Astrocyte (in vitro differentiated cells and primary cell): ENCODE results near the gene KCNJ12. TPM values are rescaled to one million over a fixed set of nuclear protein-coding genes. Genes with fewer than 3 reads are reported as not detected.
"Not testable (repeated sequence)": the region's sequence is repeated elsewhere in the genome, so short reads cannot be mapped to it uniquely, and the experiment has no call there.

Source experiments
- DNase-seq: peaks from one replicate; pipeline ENCODE4 v3.0.0-alpha.2; 2010; ENCODE audit warnings: low read depth
- FAIRE-seq: peaks from 2 replicates; lab custom pipeline; 2011; peaks lifted over from hg19 to GRCh38; lab: Jason Lieb, UNC
- H2AFZ ChIP-seq: 2 replicates; pipeline ENCODE4 v1.6.0; 2012; ENCODE audit warnings: low read depth, low read length, inconsistent platforms
- H3K27ac ChIP-seq: 2 replicates; pipeline ENCODE4 v1.5.1; 2011; ENCODE audit warnings: low read depth, low read length, inconsistent platforms
- H3K27me3 ChIP-seq: 2 replicates; pipeline ENCODE4 v1.6.0; 2011; ENCODE audit warnings: low read length, inconsistent platforms; ENCODE audit not compliant: insufficient read depth
- H3K36me3 ChIP-seq: 2 replicates; pipeline ENCODE4 v1.5.1; 2011; ENCODE audit warnings: low read length, inconsistent platforms; ENCODE audit not compliant: insufficient read depth
- H3K4me1 ChIP-seq: 2 replicates; pipeline ENCODE4 v1.5.1; 2011; ENCODE audit warnings: low read length, inconsistent platforms; ENCODE audit not compliant: insufficient read depth
- H3K4me2 ChIP-seq: 2 replicates; pipeline ENCODE4 v1.6.0; 2012; ENCODE audit warnings: low read length, inconsistent platforms
- H3K4me3 ChIP-seq: 2 replicates; pipeline ENCODE4 v1.5.1; 2011; ENCODE audit warnings: low read depth, mild to moderate bottlenecking, low read length, inconsistent platforms; ENCODE audit not compliant: insufficient read depth
- H3K79me2 ChIP-seq: 2 replicates; pipeline ENCODE4 v1.6.0; 2012; ENCODE audit warnings: mild to moderate bottlenecking, low read length, inconsistent platforms; ENCODE audit not compliant: insufficient read depth
- H3K9ac ChIP-seq: 2 replicates; pipeline ENCODE4 v1.6.0; 2012; ENCODE audit warnings: mild to moderate bottlenecking, low read length, inconsistent platforms
- H3K9me3 ChIP-seq: 2 replicates; pipeline ENCODE4 v1.5.1; 2012; ENCODE audit warnings: low read depth, mild to moderate bottlenecking, low read length, inconsistent platforms; ENCODE audit not compliant: insufficient read depth
- H4K20me1 ChIP-seq: 2 replicates; pipeline ENCODE4 v1.6.0; 2012; ENCODE audit warnings: low read length, inconsistent platforms; ENCODE audit not compliant: insufficient read depth
- H3K27ac Mint-ChIP-seq: one replicate; pipeline ENCODE4 v1.8.0; 2021; ENCODE audit warnings: mild to moderate bottlenecking, mixed read lengths; ENCODE audit not compliant: unreplicated experiment
- H3K27me3 Mint-ChIP-seq: one replicate; pipeline ENCODE4 v1.8.0; 2021; ENCODE audit warnings: low read depth, mixed read lengths; ENCODE audit not compliant: unreplicated experiment
- H3K36me3 Mint-ChIP-seq: one replicate; pipeline ENCODE4 v1.8.0; 2021; ENCODE audit warnings: low read depth, mixed read lengths; ENCODE audit not compliant: unreplicated experiment
- H3K4me1 Mint-ChIP-seq: one replicate; pipeline ENCODE4 v1.8.0; 2021; ENCODE audit warnings: low read depth, mixed read lengths; ENCODE audit not compliant: unreplicated experiment
- H3K4me3 Mint-ChIP-seq: one replicate; pipeline ENCODE4 v1.8.0; 2021; ENCODE audit warnings: mild to moderate bottlenecking, moderate library complexity, mixed read lengths; ENCODE audit not compliant: unreplicated experiment
- H3K9me3 Mint-ChIP-seq: one replicate; pipeline ENCODE4 v1.8.0; 2021; ENCODE audit warnings: mild to moderate bottlenecking, mixed read lengths; ENCODE audit not compliant: unreplicated experiment
- EZH2 ChIP-seq: IDR thresholded peaks from 2 replicates; pipeline ENCODE4 v1.6.1; 2012; ENCODE audit warnings: mild to moderate bottlenecking, low read length, inconsistent platforms; ENCODE audit not compliant: insufficient read depth
- total RNA-seq: library from RNA; stranded (reverse); gene quantifications from 2 replicates; pipeline ENCODE4 v1.2.1, GENCODE V29; 2021
- TF ChIP-seq, protein P1 (sequence below): IDR thresholded peaks from 2 replicates; pipeline ENCODE4 v1.5.1; 2011; ENCODE audit warnings: low read depth, mild to moderate bottlenecking, inconsistent platforms, low read length, moderate library complexity; ENCODE audit not compliant: insufficient read depth

KCNJ12 gene
- total RNA-seq, 1 donor from 2014 or later: 1.2 TPM

DNA sequence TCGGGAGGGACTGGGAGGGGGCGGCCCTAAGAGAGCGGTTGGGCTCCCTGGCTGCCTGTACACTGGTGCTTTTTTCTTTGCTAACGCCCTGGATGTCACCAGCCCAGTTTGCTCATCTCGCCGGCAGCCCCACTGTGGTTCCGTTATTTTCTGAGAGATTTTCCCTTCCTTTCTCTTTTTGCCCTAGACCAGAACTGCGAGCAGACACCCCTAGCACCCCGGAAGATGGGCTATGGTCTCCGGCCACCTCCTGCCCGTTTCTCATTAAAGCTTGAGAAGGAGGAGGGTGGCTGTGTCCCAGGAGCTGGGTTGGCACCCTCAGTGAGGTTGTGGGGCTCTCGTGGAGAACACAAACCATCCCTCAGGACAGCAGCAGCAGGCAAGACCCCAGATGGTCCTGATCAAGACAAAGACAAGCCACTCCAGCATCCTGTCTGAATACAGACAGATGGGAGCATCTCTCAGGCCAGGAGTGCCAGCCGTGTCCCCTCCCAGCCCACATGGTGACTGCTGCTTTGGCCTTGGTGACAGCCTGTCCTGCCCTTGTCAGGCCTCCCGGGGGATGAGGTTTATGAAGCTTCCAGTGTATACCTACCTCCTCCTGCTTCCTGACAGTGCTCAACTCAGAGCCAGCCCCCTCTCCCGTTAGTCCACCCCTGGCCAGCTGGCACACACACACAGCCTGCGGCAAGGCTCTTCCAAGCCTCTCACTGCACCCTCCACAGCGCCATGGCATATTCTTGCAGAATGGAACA, 77.2 kb downstream of the KCNJ12 start:
- Mint-ChIP-seq H3K4me3 (peak overlapping the region; percentile 29), H3K27me3 (peaks cover 40% of the 10 kb centered on the region), H3K4me1 (no peaks in the 10 kb centered on the region), H3K36me3 (no peaks in the 10 kb centered on the region), H3K9me3 (no peaks in the 10 kb centered on the region), H3K27ac (no peak overlapping the region)
- TF ChIP-seq, protein P1, sequence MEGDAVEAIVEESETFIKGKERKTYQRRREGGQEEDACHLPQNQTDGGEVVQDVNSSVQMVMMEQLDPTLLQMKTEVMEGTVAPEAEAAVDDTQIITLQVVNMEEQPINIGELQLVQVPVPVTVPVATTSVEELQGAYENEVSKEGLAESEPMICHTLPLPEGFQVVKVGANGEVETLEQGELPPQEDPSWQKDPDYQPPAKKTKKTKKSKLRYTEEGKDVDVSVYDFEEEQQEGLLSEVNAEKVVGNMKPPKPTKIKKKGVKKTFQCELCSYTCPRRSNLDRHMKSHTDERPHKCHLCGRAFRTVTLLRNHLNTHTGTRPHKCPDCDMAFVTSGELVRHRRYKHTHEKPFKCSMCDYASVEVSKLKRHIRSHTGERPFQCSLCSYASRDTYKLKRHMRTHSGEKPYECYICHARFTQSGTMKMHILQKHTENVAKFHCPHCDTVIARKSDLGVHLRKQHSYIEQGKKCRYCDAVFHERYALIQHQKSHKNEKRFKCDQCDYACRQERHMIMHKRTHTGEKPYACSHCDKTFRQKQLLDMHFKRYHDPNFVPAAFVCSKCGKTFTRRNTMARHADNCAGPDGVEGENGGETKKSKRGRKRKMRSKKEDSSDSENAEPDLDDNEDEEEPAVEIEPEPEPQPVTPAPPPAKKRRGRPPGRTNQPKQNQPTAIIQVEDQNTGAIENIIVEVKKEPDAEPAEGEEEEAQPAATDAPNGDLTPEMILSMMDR: no peak
- TF ChIP-seq EZH2: no peak
- FAIRE-seq (no peak), DNase-seq (no peak)
- peak overlapping the region; percentile 84 for H3K4me2 ChIP-seq
- H3K36me3 ChIP-seq: no peaks in the 10 kb centered on the region
- no peaks in the 10 kb centered on the region for H3K79me2 ChIP-seq
- H3K27me3 ChIP-seq: peaks cover 9% of the 10 kb centered on the region
- no peak overlapping the region for H3K4me3 ChIP-seq
- H3K4me1 ChIP-seq: peaks cover 10% of the 10 kb centered on the region
- no peak overlapping the region for H3K27ac ChIP-seq
- no peaks in the 10 kb centered on the region for H4K20me1 ChIP-seq
- H3K9me3 ChIP-seq: no peaks in the 10 kb centered on the region
- H3K9ac ChIP-seq: no peak overlapping the region
- no peak overlapping the region for H2AFZ ChIP-seq

DNA sequence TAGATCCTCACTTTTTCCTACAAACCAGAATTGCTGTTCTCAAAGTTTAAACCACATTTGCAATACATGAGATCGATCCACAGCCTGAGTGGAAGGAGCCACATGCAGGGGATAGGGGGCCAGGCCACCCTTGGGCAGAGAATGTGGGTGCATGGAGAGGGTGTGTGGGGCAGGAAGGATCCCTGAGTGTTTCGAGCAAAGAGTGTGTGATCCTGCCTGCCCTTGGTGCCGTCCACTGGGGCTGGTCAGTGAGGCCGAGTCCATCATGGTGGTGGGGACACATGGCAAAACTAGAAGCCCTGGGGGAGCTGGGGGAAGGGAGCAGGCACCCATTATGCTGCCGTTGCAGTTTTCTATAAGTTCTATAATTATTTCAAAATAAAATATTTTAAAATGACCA, 77.8 kb downstream of the KCNJ12 start:
- H3K27me3 Mint-ChIP-seq: peaks cover 40% of the 10 kb centered on the region
- H4K20me1 ChIP-seq, FAIRE-seq: not testable (repeated sequence)

DNA sequence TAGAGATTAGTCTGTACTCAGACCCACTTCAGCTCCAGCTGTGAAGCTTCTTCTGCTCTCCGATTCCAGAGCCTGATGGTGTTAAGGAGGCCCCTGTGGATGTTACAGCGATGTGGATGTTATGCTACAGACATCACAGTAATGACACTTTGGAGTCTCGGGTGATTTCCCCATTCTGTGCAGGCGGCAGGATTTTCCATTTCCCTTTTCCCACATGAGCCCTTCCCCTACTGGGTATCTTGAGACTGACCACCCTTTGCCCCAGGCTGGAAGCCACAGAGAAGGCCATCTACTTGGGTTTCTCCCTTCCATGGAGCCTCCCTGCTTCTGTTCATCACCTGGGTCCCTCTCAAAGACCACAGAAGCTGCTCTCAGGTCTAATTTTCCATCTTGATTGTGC, 78.3 kb downstream of the KCNJ12 start:
- Mint-ChIP-seq H3K36me3 (no peaks in the 10 kb centered on the region), H3K27me3 (peaks cover 38% of the 10 kb centered on the region), H3K4me1 (no peaks in the 10 kb centered on the region)

More for the DNA sequence above, 77.8 kb downstream of the KCNJ12 start:
- H3K36me3 Mint-ChIP-seq, H3K9ac ChIP-seq, H3K4me3 Mint-ChIP-seq, H3K36me3 ChIP-seq, H3K27me3 ChIP-seq, H3K9me3 Mint-ChIP-seq, H3K4me3 ChIP-seq, H3K79me2 ChIP-seq, H3K4me2 ChIP-seq, H2AFZ ChIP-seq, H3K27ac ChIP-seq, H3K4me1 Mint-ChIP-seq, H3K9me3 ChIP-seq, DNase-seq, H3K27ac Mint-ChIP-seq: not testable (repeated sequence)
- H3K4me1 ChIP-seq: peaks cover 10% of the 10 kb centered on the region

More for the DNA sequence above, 78.3 kb downstream of the KCNJ12 start:
- H3K4me3 ChIP-seq: no peak overlapping the region
- H3K4me2 ChIP-seq: no peak overlapping the region
- no peak overlapping the region for H3K27ac ChIP-seq
- H3K36me3 ChIP-seq: no peaks in the 10 kb centered on the region
- H3K9ac ChIP-seq: no peak overlapping the region
- DNase-seq: no peak
- Mint-ChIP-seq H3K27ac (no peak overlapping the region), H3K9me3 (no peaks in the 10 kb centered on the region), H3K4me3 (no peak overlapping the region)
- H3K9me3 ChIP-seq: no peaks in the 10 kb centered on the region
- H2AFZ ChIP-seq: no peak overlapping the region
- peaks cover 9% of the 10 kb centered on the region for H3K27me3 ChIP-seq
- no peaks in the 10 kb centered on the region for H4K20me1 ChIP-seq
- FAIRE-seq: no peak
- peaks cover 10% of the 10 kb centered on the region for H3K4me1 ChIP-seq
- no peaks in the 10 kb centered on the region for H3K79me2 ChIP-seq
- TF ChIP-seq, protein P1: no peak
- TF ChIP-seq EZH2: no peak
